Measurements from ENCODE around the gene NECTIN1.

NECTIN1 gene

GRCh38 chr11:119616586-119617339, 112.2 kb downstream of the NECTIN1 start:
- peak; percentile 70 for DNase-seq
- Histone ChIP-seq H3K79me2 (ENCODE audit: control insufficient read depth, insufficient read depth, low read length) (no peaks in the 10 kb centered on the region), H2BK5ac (ENCODE audit: low read length) (peak overlapping the region; percentile 65), H4K5ac (ENCODE audit: low read length) (no peak overlapping the region), H3K27me3 (ENCODE audit: insufficient read depth, low read length, poor library complexity) (no peaks in the 10 kb centered on the region), H3K4me2 (ENCODE audit: low read length) (no peak overlapping the region), H3K4me3 (ENCODE audit: low read length) (no peak overlapping the region), H2BK15ac (replicated peaks; ENCODE audit: low read depth) (no peak overlapping the region), H3K27ac (ENCODE audit: low read depth, low read length) (peak overlapping the region; percentile 14), H3K79me1 (ENCODE audit: low read length) (no peaks in the 10 kb centered on the region), H3K4ac (ENCODE audit: low read depth, low read length) (peak overlapping the region; percentile 37), H3K4me1 (ENCODE audit: control insufficient read depth, low read depth, low read length) (peaks cover 22% of the 10 kb centered on the region), H2BK120ac (ENCODE audit: low read depth, low read length) (no peak overlapping the region), H2AK5ac (ENCODE audit: low read length) (peak overlapping the region; percentile 90), H3K36me3 (ENCODE audit: control insufficient read depth, insufficient read depth, low read length) (no peaks in the 10 kb centered on the region), H3K56ac (ENCODE audit: low read length) (peak overlapping the region; percentile 83), H3K18ac (ENCODE audit: low read length) (peak overlapping the region; percentile 11), H3K23ac (ENCODE audit: low read length) (no peak overlapping the region), H4K8ac (ENCODE audit: low read depth, low read length) (no peak overlapping the region), H3K9ac (ENCODE audit: low read length) (peak overlapping the region; percentile 33)
- WGBS (ENCODE audit: extremely low coverage, insufficient coverage, low lambda C conversion rate), result no CpG with 5 or more reads among the region's 9 CpGs

- H2AK5ac ChIP-seq (ENCODE audit: low read length), result no peak overlapping the region
- H3K4me2 ChIP-seq (ENCODE audit: low read length), result no peak overlapping the region
- H3K56ac ChIP-seq (ENCODE audit: low read length), result peak overlapping the region; percentile 59
- no peaks in the 10 kb centered on the region for H3K27me3 ChIP-seq (ENCODE audit: insufficient read depth, low read length, poor library complexity)
- H2BK15ac ChIP-seq (replicated peaks; ENCODE audit: low read depth), result no peak overlapping the region
- no peak overlapping the region for H3K23ac ChIP-seq (ENCODE audit: low read length)
- H3K79me1 ChIP-seq (ENCODE audit: low read length), result no peaks in the 10 kb centered on the region
- no peak overlapping the region for H3K9ac ChIP-seq (ENCODE audit: low read length)
- H2BK120ac ChIP-seq (ENCODE audit: low read depth, low read length), result no peak overlapping the region
- no peaks in the 10 kb centered on the region for H3K79me2 ChIP-seq (ENCODE audit: control insufficient read depth, insufficient read depth, low read length)
- DNase-seq, result no peak
- no peak overlapping the region for H4K8ac ChIP-seq (ENCODE audit: low read depth, low read length)
- no peak overlapping the region for H3K4ac ChIP-seq (ENCODE audit: low read depth, low read length)
- peaks cover 22% of the 10 kb centered on the region for H3K4me1 ChIP-seq (ENCODE audit: control insufficient read depth, low read depth, low read length)
- peak overlapping the region; percentile 7 for H2BK5ac ChIP-seq (ENCODE audit: low read length)
- H3K36me3 ChIP-seq (ENCODE audit: control insufficient read depth, insufficient read depth, low read length), result no peaks in the 10 kb centered on the region
- no peak overlapping the region for H3K27ac ChIP-seq (ENCODE audit: low read depth, low read length)
- no peak overlapping the region for H4K5ac ChIP-seq (ENCODE audit: low read length)
- no peak overlapping the region for H3K4me3 ChIP-seq (ENCODE audit: low read length)
- peak overlapping the region; percentile 53 for H3K18ac ChIP-seq (ENCODE audit: low read length)
Measured at GRCh38 chr11:119615882-119616196, 113.2 kb downstream of the NECTIN1 start.

GRCh38 chr11:119615003-119615881, 113.8 kb downstream of the NECTIN1 start:
- Histone ChIP-seq H3K27ac (ENCODE audit: low read depth, low read length) (no peak overlapping the region), H3K56ac (ENCODE audit: low read length) (peak overlapping the region; percentile 63), H3K9ac (ENCODE audit: low read length) (no peak overlapping the region), H3K27me3 (ENCODE audit: insufficient read depth, low read length, poor library complexity) (no peaks in the 10 kb centered on the region), H4K8ac (ENCODE audit: low read depth, low read length) (no peak overlapping the region), H2BK120ac (ENCODE audit: low read depth, low read length) (no peak overlapping the region), H3K18ac (ENCODE audit: low read length) (peak overlapping the region; percentile 53), H2BK5ac (ENCODE audit: low read length) (peak overlapping the region; percentile 7), H3K4me2 (ENCODE audit: low read length) (no peak overlapping the region), H3K79me1 (ENCODE audit: low read length) (no peaks in the 10 kb centered on the region), H3K4me1 (ENCODE audit: control insufficient read depth, low read depth, low read length) (peaks cover 22% of the 10 kb centered on the region), H2BK15ac (replicated peaks; ENCODE audit: low read depth) (no peak overlapping the region), H3K4me3 (ENCODE audit: low read length) (no peak overlapping the region), H2AK5ac (ENCODE audit: low read length) (no peak overlapping the region), H3K36me3 (ENCODE audit: control insufficient read depth, insufficient read depth, low read length) (no peaks in the 10 kb centered on the region), H4K5ac (ENCODE audit: low read length) (no peak overlapping the region), H3K79me2 (ENCODE audit: control insufficient read depth, insufficient read depth, low read length) (no peaks in the 10 kb centered on the region), H3K23ac (ENCODE audit: low read length) (peak overlapping the region; percentile 74), H3K4ac (ENCODE audit: low read depth, low read length) (no peak overlapping the region)
- WGBS (ENCODE audit: extremely low coverage, insufficient coverage, low lambda C conversion rate), result no CpG with 5 or more reads among the region's 9 CpGs
- DNase-seq, result peak; percentile 67

GRCh38 chr11:119614222-119615002, 114.6 kb downstream of the NECTIN1 start:
- Histone ChIP-seq H3K56ac (ENCODE audit: low read length) (no peak overlapping the region), H3K18ac (ENCODE audit: low read length) (no peak overlapping the region), H4K8ac (ENCODE audit: low read depth, low read length) (no peak overlapping the region), H3K79me1 (ENCODE audit: low read length) (no peaks in the 10 kb centered on the region), H2AK5ac (ENCODE audit: low read length) (no peak overlapping the region), H3K4me3 (ENCODE audit: low read length) (no peak overlapping the region), H3K36me3 (ENCODE audit: control insufficient read depth, insufficient read depth, low read length) (no peaks in the 10 kb centered on the region), H3K27me3 (ENCODE audit: insufficient read depth, low read length, poor library complexity) (no peaks in the 10 kb centered on the region), H2BK120ac (ENCODE audit: low read depth, low read length) (no peak overlapping the region), H3K4ac (ENCODE audit: low read depth, low read length) (no peak overlapping the region), H3K4me1 (ENCODE audit: control insufficient read depth, low read depth, low read length) (peaks cover 22% of the 10 kb centered on the region), H2BK15ac (replicated peaks; ENCODE audit: low read depth) (no peak overlapping the region), H3K27ac (ENCODE audit: low read depth, low read length) (no peak overlapping the region), H2BK5ac (ENCODE audit: low read length) (no peak overlapping the region), H3K23ac (ENCODE audit: low read length) (no peak overlapping the region), H3K9ac (ENCODE audit: low read length) (no peak overlapping the region), H3K4me2 (ENCODE audit: low read length) (no peak overlapping the region), H3K79me2 (ENCODE audit: control insufficient read depth, insufficient read depth, low read length) (no peaks in the 10 kb centered on the region), H4K5ac (ENCODE audit: low read length) (no peak overlapping the region)
- no peak for DNase-seq
- WGBS (ENCODE audit: extremely low coverage, insufficient coverage, low lambda C conversion rate), result no CpG with 5 or more reads among the region's 6 CpGs

- no peak overlapping the region for H4K8ac ChIP-seq (ENCODE audit: low read depth, low read length)
- H3K4me3 ChIP-seq (ENCODE audit: low read length), result no peak overlapping the region
- WGBS (ENCODE audit: extremely low coverage, insufficient coverage, low lambda C conversion rate), result no CpG with 5 or more reads among the region's 6 CpGs
- peaks cover 18% of the 10 kb centered on the region for H3K4me1 ChIP-seq (ENCODE audit: control insufficient read depth, low read depth, low read length)
- no peak overlapping the region for H2BK15ac ChIP-seq (replicated peaks; ENCODE audit: low read depth)
- H3K27ac ChIP-seq (ENCODE audit: low read depth, low read length), result no peak overlapping the region
- no peak overlapping the region for H4K5ac ChIP-seq (ENCODE audit: low read length)
- DNase-seq, result no peak
- no peaks in the 10 kb centered on the region for H3K36me3 ChIP-seq (ENCODE audit: control insufficient read depth, insufficient read depth, low read length)
- H3K27me3 ChIP-seq (ENCODE audit: insufficient read depth, low read length, poor library complexity), result no peaks in the 10 kb centered on the region
- no peak overlapping the region for H2BK5ac ChIP-seq (ENCODE audit: low read length)
- no peak overlapping the region for H3K4ac ChIP-seq (ENCODE audit: low read depth, low read length)
- H2AK5ac ChIP-seq (ENCODE audit: low read length), result no peak overlapping the region
- H2BK120ac ChIP-seq (ENCODE audit: low read depth, low read length), result no peak overlapping the region
- no peaks in the 10 kb centered on the region for H3K79me2 ChIP-seq (ENCODE audit: control insufficient read depth, insufficient read depth, low read length)
- H3K9ac ChIP-seq (ENCODE audit: low read length), result no peak overlapping the region
- H3K56ac ChIP-seq (ENCODE audit: low read length), result no peak overlapping the region
- no peaks in the 10 kb centered on the region for H3K79me1 ChIP-seq (ENCODE audit: low read length)
- H3K4me2 ChIP-seq (ENCODE audit: low read length), result no peak overlapping the region
- H3K23ac ChIP-seq (ENCODE audit: low read length), result no peak overlapping the region
- no peak overlapping the region for H3K18ac ChIP-seq (ENCODE audit: low read length)
Measured at GRCh38 chr11:119612814-119613213, 116.2 kb downstream of the NECTIN1 start.

Data from mesendoderm (in vitro differentiated cells).